GM23248 (cell line): ENCODE results near the gene MYO9A. TPM values are rescaled to one million over a fixed set of nuclear protein-coding genes. Genes with fewer than 3 reads are reported as not detected.

Experiments
- DNase-seq: peaks from one replicate; pipeline ENCODE4 v3.0.0-alpha.2; 2015
- H2AFZ ChIP-seq: fragments of 200-600 bp; sonication (generic); 2 replicates; pipeline ENCODE4 v1.6.1; 2016; ENCODE audit warnings: antibody characterized with exemption
- H3F3A ChIP-seq: fragments of 200-600 bp; sonication (generic); 2 replicates; pipeline ENCODE4 v1.6.1; 2016; ENCODE audit warnings: mild to moderate bottlenecking, antibody characterized with exemption, mixed run types; ENCODE audit not compliant: insufficient read depth
- H3K27ac ChIP-seq: fragments of 200-600 bp; sonication (generic); 2 replicates; pipeline ENCODE4 v1.5.1; 2016; ENCODE audit warnings: mild to moderate bottlenecking
- H3K27me3 ChIP-seq: fragments of 200-600 bp; sonication (generic); replicated peaks from 2 replicates; pipeline ENCODE4 v1.6.1; 2016; ENCODE audit warnings: mild to moderate bottlenecking; ENCODE audit not compliant: insufficient read depth
- H3K36me3 ChIP-seq: fragments of 200-600 bp; sonication (generic); 2 replicates; pipeline ENCODE4 v1.6.1; 2016; ENCODE audit warnings: low read depth, mild to moderate bottlenecking
- H3K4me1 ChIP-seq: fragments of 200-600 bp; sonication (generic); 2 replicates; pipeline ENCODE4 v1.6.1; 2016; ENCODE audit warnings: mild to moderate bottlenecking; ENCODE audit not compliant: insufficient read depth
- H3K4me2 ChIP-seq: fragments of 200-600 bp; sonication (generic); one replicate; pipeline ENCODE4 v1.6.1; 2016; ENCODE audit warnings: mild to moderate bottlenecking; ENCODE audit not compliant: unreplicated experiment
- H3K4me3 ChIP-seq: fragments of 200-600 bp; sonication (generic); 2 replicates; pipeline ENCODE4 v1.5.1; 2016; ENCODE audit warnings: mild to moderate bottlenecking
- H3K79me2 ChIP-seq: fragments of 200-600 bp; sonication (generic); 2 replicates; pipeline ENCODE4 v1.6.1; 2016; ENCODE audit warnings: mild to moderate bottlenecking; ENCODE audit not compliant: insufficient read depth
- H3K9ac ChIP-seq: fragments of 200-600 bp; sonication (generic); 2 replicates; pipeline ENCODE4 v1.6.1; 2016; ENCODE audit warnings: mild to moderate bottlenecking
- H3K9me2 ChIP-seq: fragments of 200-600 bp; sonication (generic); 2 replicates; pipeline ENCODE4 v1.6.1; 2016; ENCODE audit warnings: mixed run types, mild to moderate bottlenecking, moderate library complexity; ENCODE audit not compliant: insufficient read depth
- H3K9me3 ChIP-seq: fragments of 200-600 bp; sonication (generic); one replicate; pipeline ENCODE4 v1.6.1; 2017; ENCODE audit warnings: low read depth
- H4K20me1 ChIP-seq: fragments of 200-600 bp; sonication (generic); 2 replicates; pipeline ENCODE4 v1.6.0; 2016; ENCODE audit not compliant: insufficient read depth
- EZH2 ChIP-seq: fragments of 200-600 bp; sonication (generic); IDR thresholded peaks from 2 replicates; pipeline ENCODE4 v1.6.1; 2018; ENCODE audit warnings: antibody characterized with exemption, mild to moderate bottlenecking; ENCODE audit not compliant: insufficient read depth, poor library complexity, severe bottlenecking
- EZH2phosphoT487 ChIP-seq: fragments of 200-600 bp; sonication (generic); IDR thresholded peaks from 2 replicates; pipeline ENCODE4 v1.6.1; 2018; ENCODE audit warnings: antibody characterized with exemption, moderate library complexity, mild to moderate bottlenecking, low read depth; ENCODE audit not compliant: insufficient read depth
- WGBS, 2 experiments: methylation state at CpG; one replicate each; pipeline ENCODE4 v1.1.6; 2015 to 2017; ENCODE audit warnings: low lambda C conversion rate in 2 of 2, low coverage in 1 of 2; ENCODE audit errors: missing lambda C conversion rate in 2 of 2; 5-methylcytosine and 5-hydroxymethylcytosine counted together
- in situ Hi-C: fragments of 300-500 bp; cut with MboI; formaldehyde crosslinking; loops from 2 replicates; pipeline ENCODE4 v1.15.0; 2020
- polyA plus RNA-seq: library from polyadenylated mRNA; unstranded; fragments of >200 nt; fragmentation: Nextera tagmentation; extraction: Ambion mirVana; gene quantifications from 2 replicates; pipeline ENCODE4 v1.2.1, GENCODE V29; 2016
- total RNA-seq: library from RNA; depleted of rRNA; stranded (reverse); fragments of >200 nt; shearing (Covaris generic); gene quantifications from 2 replicates; pipeline ENCODE4 v1.2.3, GENCODE V29; 2014

Gene MYO9A
- total and polyA plus RNA-seq, 2 experiments from 2014 or later, result 10.6 to 20.4 TPM

GRCh38 chr15:71916834-71917233, 201.1 kb downstream of the MYO9A start:
- Histone ChIP-seq H3K4me3 (no peak overlapping the region), H3K27ac (no peak overlapping the region), H2AFZ (no peak overlapping the region), H3K9me2 (no peaks in the 10 kb centered on the region; the same call in 1 of the 2 replicates), H3K4me2 (no peak overlapping the region), H3K9me3 (no peaks in the 10 kb centered on the region), H3K9ac (no peak overlapping the region), H3K4me1 (no peaks in the 10 kb centered on the region), H3K79me2 (no peaks in the 10 kb centered on the region), H3K36me3 (0 out of 2 replicates have a peak, but pooled peaks cover 5% of the 10 kb centered on the region), H3K27me3 (no peaks in the 10 kb centered on the region), H3F3A (no peaks in the 10 kb centered on the region), H4K20me1 (no peaks in the 10 kb centered on the region)
- no peak for DNase-seq
- no peak for TF ChIP-seq EZH2
- no peak for TF ChIP-seq EZH2phosphoT487
- in situ Hi-C loops, result no loop called here
- WGBS, 2 experiments, result 91 to 92% methylated on average over 3 of the region's 3 CpGs

- no peaks in the 10 kb centered on the region for H4K20me1 ChIP-seq
- no peaks in the 10 kb centered on the region for H3K9me3 ChIP-seq
- 94 to 97% methylated on average over 3 of the region's 3 CpGs for WGBS, 2 experiments
- H3K4me2 ChIP-seq, result no peak overlapping the region
- no peaks in the 10 kb centered on the region for H3K27me3 ChIP-seq
- H3K36me3 ChIP-seq, result 0 out of 2 replicates have a peak, but pooled peaks cover 11% of the 10 kb centered on the region
- H2AFZ ChIP-seq, result no peak overlapping the region
- no peak overlapping the region for H3K9ac ChIP-seq
- no peak overlapping the region for H3K27ac ChIP-seq
- no peaks in the 10 kb centered on the region for H3F3A ChIP-seq
- DNase-seq, result no peak
- H3K9me2 ChIP-seq, result no peaks in the 10 kb centered on the region; the same call in 1 of the 2 replicates
- in situ Hi-C loops, result no loop called here
- H3K4me1 ChIP-seq, result no peaks in the 10 kb centered on the region
- TF ChIP-seq EZH2phosphoT487 (no peak), EZH2 (no peak)
- H3K79me2 ChIP-seq, result no peaks in the 10 kb centered on the region
- no peak overlapping the region for H3K4me3 ChIP-seq
Measured at GRCh38 chr15:71914092-71914491, 203.9 kb downstream of the MYO9A start.

GRCh38 chr15:71899674-71900073, 218.3 kb downstream of the MYO9A start:
- TF ChIP-seq EZH2phosphoT487 (no peak), EZH2 (no peak)
- H3K4me1 ChIP-seq, result no peaks in the 10 kb centered on the region
- H3K4me2 ChIP-seq, result no peak overlapping the region
- no peak for DNase-seq
- H3F3A ChIP-seq, result no peaks in the 10 kb centered on the region
- peaks cover 32% of the 10 kb centered on the region for H3K36me3 ChIP-seq
- no peak overlapping the region for H3K27ac ChIP-seq
- 87 to 93% methylated on average over 5 of the region's 5 CpGs for WGBS, 2 experiments
- no peak overlapping the region for H2AFZ ChIP-seq
- no peak overlapping the region for H3K9ac ChIP-seq
- no peak overlapping the region for H3K4me3 ChIP-seq
- no peaks in the 10 kb centered on the region for H3K27me3 ChIP-seq
- H3K9me2 ChIP-seq, result no peaks in the 10 kb centered on the region
- H3K79me2 ChIP-seq, result no peaks in the 10 kb centered on the region
- H3K9me3 ChIP-seq, result no peaks in the 10 kb centered on the region
- in situ Hi-C loops, result no loop called here
- H4K20me1 ChIP-seq, result no peaks in the 10 kb centered on the region

- Histone ChIP-seq H3F3A (no peaks in the 10 kb centered on the region), H3K36me3 (peaks cover 11% of the 10 kb centered on the region; the same call in 1 of the 2 replicates), H3K27me3 (no peaks in the 10 kb centered on the region), H3K9ac (no peak overlapping the region), H3K4me1 (peaks cover 9% of the 10 kb centered on the region), H3K9me2 (no peaks in the 10 kb centered on the region), H3K79me2 (no peaks in the 10 kb centered on the region), H4K20me1 (no peaks in the 10 kb centered on the region), H3K9me3 (no peaks in the 10 kb centered on the region), H3K4me2 (no peak overlapping the region), H3K27ac (no peak overlapping the region), H2AFZ (no peak overlapping the region), H3K4me3 (no peak overlapping the region)
- no peak for TF ChIP-seq EZH2
- no peak for TF ChIP-seq EZH2phosphoT487
- in situ Hi-C loops, result no loop called here
- peak; percentile 28 for DNase-seq
- 53 to 59% methylated on average over 1 of the region's 1 CpG for WGBS, 2 experiments
Measured at GRCh38 chr15:71893691-71894090, 224.3 kb downstream of the MYO9A start.

- in situ Hi-C loops, result no loop called here
- 97 to 99% methylated on average over 3 of the region's 3 CpGs for WGBS, 2 experiments
Measured at GRCh38 chr15:71892335-71892734, 225.6 kb downstream of the MYO9A start.

More at GRCh38 chr15:71892335-71892734, 225.6 kb downstream of the MYO9A start:
- Histone ChIP-seq H3K27ac (no peak overlapping the region), H3K9ac (no peak overlapping the region), H3K79me2 (no peaks in the 10 kb centered on the region), H3K4me1 (peaks cover 9% of the 10 kb centered on the region), H3K27me3 (no peaks in the 10 kb centered on the region), H4K20me1 (no peaks in the 10 kb centered on the region), H3K4me2 (no peak overlapping the region), H3K9me3 (no peaks in the 10 kb centered on the region), H3K36me3 (peaks cover 10% of the 10 kb centered on the region; the same call in 1 of the 2 replicates), H3K4me3 (no peak overlapping the region), H2AFZ (no peak overlapping the region), H3F3A (no peaks in the 10 kb centered on the region), H3K9me2 (no peaks in the 10 kb centered on the region)
- DNase-seq, result no peak
- no peak for TF ChIP-seq EZH2phosphoT487
- TF ChIP-seq EZH2, result no peak
